Peyer's patch (tissue), 4 donors: ENCODE data around the gene INF2.

Experiments used
- CTCF ChIP-seq, 6 experiments: fragments of 450-650 bp in 4 of 6; fragments of 200-600 bp in 2 of 6; sonication (generic) in 1 of 6; IDR thresholded peaks; one replicate each; pipeline ENCODE4 v1.5.1; 2017 to 2019; ENCODE audit warnings: antibody characterized with exemption in 6 of 6, mild to moderate bottlenecking in 3 of 6, moderate library complexity in 1 of 6
- POLR2A ChIP-seq, 2 donors: fragments of 450-650 bp; IDR thresholded peaks; one replicate each; pipeline ENCODE4 v1.5.1; 2017; ENCODE audit warnings: antibody characterized with exemption in 2 of 2, mild to moderate bottlenecking in 2 of 2, moderate library complexity in 2 of 2

GRCh38 chr14:104718147-104718546, 28.7 kb downstream of the INF2 start:
- TF ChIP-seq CTCF (IDR thresholded peaks at IDR 0.05) (no peak), POLR2A (IDR thresholded peaks at IDR 0.05) (no peak)
